ENCODE results near the gene GCNT2. TPM values are rescaled to one million over a fixed set of nuclear protein-coding genes. Genes with fewer than 3 reads are reported as not detected.

The GCNT2 gene
- total and polyA plus RNA-seq, 2 of the 8 experiments (the other 6 are each of a cell fraction or from before 2014, with no cell fraction given): 19.3 to 52.5 TPM

GRCh38 chr6:10521104-10521808 is at the start of gene GCNT2 (continued):
- TF ChIP-seq HDAC6 (IDR thresholded peaks at IDR 0.05; ENCODE audit: low read depth, low read length): no peak
- peak in 1 of 2 experiments; percentile 77; a peak in 2 of 4 replicates for TF ChIP-seq SIN3A (conservative IDR thresholded peaks at IDR 0.05 in 1 of 2, IDR thresholded peaks at IDR 0.05 in 1 of 2; ENCODE audit: low read depth in 1 of 2, low read length in 2 of 2)
- TF ChIP-seq YY1 (IDR thresholded peaks at IDR 0.05; ENCODE audit: low read depth, low read length): no peak
- TF ChIP-seq ASH2L (IDR thresholded peaks at IDR 0.05; ENCODE audit: low read length): peak; percentile 47
- TF ChIP-seq KDM5A (IDR thresholded peaks at IDR 0.05; ENCODE audit: low read length): no peak
- TF ChIP-seq, protein P1, sequence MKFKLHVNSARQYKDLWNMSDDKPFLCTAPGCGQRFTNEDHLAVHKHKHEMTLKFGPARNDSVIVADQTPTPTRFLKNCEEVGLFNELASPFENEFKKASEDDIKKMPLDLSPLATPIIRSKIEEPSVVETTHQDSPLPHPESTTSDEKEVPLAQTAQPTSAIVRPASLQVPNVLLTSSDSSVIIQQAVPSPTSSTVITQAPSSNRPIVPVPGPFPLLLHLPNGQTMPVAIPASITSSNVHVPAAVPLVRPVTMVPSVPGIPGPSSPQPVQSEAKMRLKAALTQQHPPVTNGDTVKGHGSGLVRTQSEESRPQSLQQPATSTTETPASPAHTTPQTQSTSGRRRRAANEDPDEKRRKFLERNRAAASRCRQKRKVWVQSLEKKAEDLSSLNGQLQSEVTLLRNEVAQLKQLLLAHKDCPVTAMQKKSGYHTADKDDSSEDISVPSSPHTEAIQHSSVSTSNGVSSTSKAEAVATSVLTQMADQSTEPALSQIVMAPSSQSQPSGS (IDR thresholded peaks at IDR 0.05; ENCODE audit: low read length): no peak
- peak; percentile 43; the same call in 1 of the 2 replicates for TF ChIP-seq BACH1 (IDR thresholded peaks at IDR 0.05; ENCODE audit: low read length)
- TF ChIP-seq MAX (IDR thresholded peaks at IDR 0.05): 0 out of 2 replicates have a peak, but pooled peaks have one; percentile 21
- TF ChIP-seq RAD21 (IDR thresholded peaks at IDR 0.05 in 1 of 2, conservative IDR thresholded peaks at IDR 0.05 in 1 of 2; ENCODE audit: low read depth in 2 of 2, low read length in 2 of 2): peak in 1 of 2 experiments; percentile 11; a peak in 1 of 4 replicates
- peak; percentile 46; the same call in 1 of the 2 replicates for TF ChIP-seq SP1 (IDR thresholded peaks at IDR 0.05; ENCODE audit: low read depth, low read length)
